MM.1S (cell line): Measurements from ENCODE around the gene CPLX3.

Experiments used
- DNase-seq: peaks from one replicate; pipeline ENCODE4 v3.0.0-alpha.2; 2015
- H2AFZ ChIP-seq: fragments of 300-600 bp; sonication (generic); 2 replicates; pipeline ENCODE4 v1.6.0; 2016; ENCODE audit warnings: antibody characterized with exemption, low read length
- H3F3A ChIP-seq: fragments of 300-600 bp; sonication (generic); 2 replicates; pipeline ENCODE4 v1.6.1; 2016; ENCODE audit warnings: mild to moderate bottlenecking, antibody characterized with exemption, low read length, moderate library complexity, mixed read lengths; ENCODE audit not compliant: insufficient read depth
- H3K27ac ChIP-seq: fragments of 300-600 bp; sonication (generic); 2 replicates; pipeline ENCODE4 v1.5.1; 2016; ENCODE audit warnings: mild to moderate bottlenecking, low read length
- H3K27me3 ChIP-seq: fragments of 300-600 bp; sonication (generic); replicated peaks from 2 replicates; pipeline ENCODE4 v1.6.0; 2016; ENCODE audit warnings: low read length; ENCODE audit not compliant: insufficient read depth
- H3K36me3 ChIP-seq: fragments of 300-600 bp; sonication (generic); replicated peaks from 2 replicates; pipeline ENCODE4 v1.6.1; 2016; ENCODE audit warnings: mild to moderate bottlenecking, low read length, mixed read lengths; ENCODE audit not compliant: insufficient read depth
- H3K4me1 ChIP-seq: fragments of 300-600 bp; sonication (generic); 2 replicates; pipeline ENCODE4 v1.6.1; 2016; ENCODE audit warnings: low read length, mixed read lengths
- H3K4me2 ChIP-seq: fragments of 300-600 bp; sonication (generic); 2 replicates; pipeline ENCODE4 v1.6.0; 2016; ENCODE audit warnings: low read depth, low read length
- H3K4me3 ChIP-seq: fragments of 300-600 bp; sonication (generic); 2 replicates; pipeline ENCODE4 v1.5.1; 2016; ENCODE audit warnings: low read length, mixed read lengths
- H3K79me2 ChIP-seq: fragments of 300-600 bp; sonication (generic); 2 replicates; pipeline ENCODE4 v1.6.1; 2016; ENCODE audit warnings: mixed run types, low read length, mixed read lengths
- H3K9ac ChIP-seq: fragments of 300-600 bp; sonication (generic); 2 replicates; pipeline ENCODE4 v1.6.1; 2016; ENCODE audit warnings: low read length, mixed read lengths
- H3K9me2 ChIP-seq: fragments of 300-600 bp; sonication (generic); replicated peaks from 2 replicates; pipeline ENCODE4 v1.6.1; 2016; ENCODE audit warnings: mild to moderate bottlenecking, low read length, mixed read lengths; ENCODE audit not compliant: insufficient read depth
- H3K9me3 ChIP-seq: fragments of 300-600 bp; sonication (generic); replicated peaks from 2 replicates; pipeline ENCODE4 v1.6.1; 2016; ENCODE audit warnings: mild to moderate bottlenecking, low read length, mixed read lengths; ENCODE audit not compliant: insufficient read depth
- H4K20me1 ChIP-seq: fragments of 300-600 bp; sonication (generic); 2 replicates; pipeline ENCODE4 v1.6.1; 2016; ENCODE audit warnings: mild to moderate bottlenecking, low read length, moderate library complexity, mixed read lengths; ENCODE audit not compliant: insufficient read depth
- CTCF ChIP-seq: fragments of 300-600 bp; sonication (generic); IDR thresholded peaks from 2 replicates; pipeline ENCODE4 v1.5.1; 2016; ENCODE audit warnings: antibody characterized with exemption, low read length, mixed read lengths
- EZH2 ChIP-seq: fragments of 300-600 bp; sonication (generic); optimal IDR thresholded peaks from 2 replicates; pipeline ENCODE3; 2017; ENCODE audit warnings: low read depth, mild to moderate bottlenecking, antibody characterized with exemption, low read length, mixed read lengths
- EZH2phosphoT487 ChIP-seq: fragments of 300-600 bp; sonication (generic); IDR thresholded peaks from 2 replicates; pipeline ENCODE4 v1.6.1; 2018; ENCODE audit warnings: antibody characterized with exemption, low read length

The CPLX3 gene

GRCh38 chr15:74788683-74789151 is 37.7 kb upstream of the CPLX3 start:
- peak overlapping the region; percentile 95 for H3K27ac ChIP-seq
- no peak overlapping the region for H2AFZ ChIP-seq
- H3K36me3 ChIP-seq, result no peaks in the 10 kb centered on the region; the same call in 1 of the 2 replicates
- H4K20me1 ChIP-seq, result peaks cover 18% of the 10 kb centered on the region
- peak overlapping the region; percentile 89 for H3K9ac ChIP-seq
- H3K4me3 ChIP-seq, result peak overlapping the region; percentile 57
- peaks cover 71% of the 10 kb centered on the region for H3F3A ChIP-seq
- no peaks in the 10 kb centered on the region for H3K9me3 ChIP-seq
- DNase-seq, result peak; percentile 81
- peak overlapping the region; percentile 99 for H3K4me2 ChIP-seq
- H3K9me2 ChIP-seq, result no peaks in the 10 kb centered on the region
- H3K27me3 ChIP-seq, result no peaks in the 10 kb centered on the region
- peaks cover 93% of the 10 kb centered on the region for H3K79me2 ChIP-seq
- TF ChIP-seq EZH2 (no peak), EZH2phosphoT487 (no peak), CTCF (no peak)
- peaks cover 76% of the 10 kb centered on the region for H3K4me1 ChIP-seq

DNA sequence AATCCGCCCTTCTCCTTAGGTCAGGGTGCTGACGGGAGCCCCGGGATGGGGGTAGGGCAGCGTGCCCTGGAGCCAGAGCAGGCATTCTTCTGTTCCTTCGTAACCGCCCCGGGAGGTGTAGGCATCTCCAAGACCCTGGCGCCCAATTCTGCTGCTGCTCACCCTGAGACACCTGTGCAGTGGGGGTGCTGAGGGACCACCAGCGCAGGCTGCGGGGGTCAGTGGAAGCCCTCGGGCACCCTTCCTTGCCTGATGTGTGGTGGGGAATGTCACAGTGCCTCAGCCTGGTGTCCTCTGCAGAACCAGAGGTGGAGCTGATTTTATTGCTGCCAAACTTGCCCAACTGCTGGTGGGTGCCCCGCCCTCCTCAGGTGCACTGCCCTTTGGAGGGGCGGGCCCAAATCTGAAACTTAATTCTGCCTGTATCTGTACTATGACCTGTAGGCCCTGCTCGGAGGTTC is 37.2 kb upstream of the CPLX3 start:
- peaks cover 76% of the 10 kb centered on the region for H3K4me1 ChIP-seq
- H3F3A ChIP-seq, result peaks cover 66% of the 10 kb centered on the region
- peaks cover 93% of the 10 kb centered on the region for H3K79me2 ChIP-seq
- no peak overlapping the region for H2AFZ ChIP-seq
- H3K27ac ChIP-seq, result peak overlapping the region; percentile 95
- no peaks in the 10 kb centered on the region for H3K9me2 ChIP-seq
- H3K36me3 ChIP-seq, result no peaks in the 10 kb centered on the region; the same call in 1 of the 2 replicates
- H3K4me3 ChIP-seq, result peak overlapping the region; percentile 57
- peak overlapping the region; percentile 89 for H3K9ac ChIP-seq
- H4K20me1 ChIP-seq, result peaks cover 18% of the 10 kb centered on the region
- H3K4me2 ChIP-seq, result peak overlapping the region; percentile 99
- TF ChIP-seq CTCF (peak; percentile 15; the same call in 1 of the 2 replicates), EZH2phosphoT487 (no peak), EZH2 (no peak)
- H3K9me3 ChIP-seq, result no peaks in the 10 kb centered on the region
- no peaks in the 10 kb centered on the region for H3K27me3 ChIP-seq
- peak; percentile 89 for DNase-seq

- no peak for DNase-seq
- Histone ChIP-seq H3K27me3 (no peaks in the 10 kb centered on the region), H3K4me2 (peak overlapping the region; percentile 99), H3K36me3 (no peaks in the 10 kb centered on the region; the same call in 1 of the 2 replicates), H3F3A (peaks cover 61% of the 10 kb centered on the region), H3K4me1 (peaks cover 76% of the 10 kb centered on the region), H3K9ac (peak overlapping the region; percentile 89), H3K9me2 (no peaks in the 10 kb centered on the region), H2AFZ (no peak overlapping the region), H3K27ac (peak overlapping the region; percentile 95), H3K79me2 (peaks cover 93% of the 10 kb centered on the region), H4K20me1 (peaks cover 20% of the 10 kb centered on the region), H3K4me3 (peak overlapping the region; percentile 57), H3K9me3 (no peaks in the 10 kb centered on the region)
- TF ChIP-seq EZH2 (no peak), CTCF (no peak), EZH2phosphoT487 (no peak)
Observed at GRCh38 chr15:74789741-74790079, 36.7 kb upstream of the CPLX3 start.
